Mesenteric fat pad (tissue), 1 donor: Measurements from ENCODE around the gene NOTCH2. TPM values are rescaled to one million over a fixed set of nuclear protein-coding genes. Genes with fewer than 3 reads are reported as not detected.
"Not testable (repeated sequence)": the region's sequence is repeated elsewhere in the genome, so short reads cannot be mapped to it uniquely, and the experiment has no call there.

Source experiments
- DNase-seq: peaks from one replicate; pipeline ENCODE4 v3.0.0-alpha.2; 2020; ENCODE audit warnings: low spot score
- total RNA-seq: library from RNA; stranded (reverse); fragmentation: NEBNext Ultra II Directional; extraction: Animal tissue kit (Norgen Biotek cat#: 25700); gene quantifications from one replicate; pipeline ENCODE4 v1.2.1, GENCODE V29; 2021
- donor health status: DM: yes; HTN: yes; CAD: no.

NOTCH2 gene
- total RNA-seq, 1 donor from 2014 or later: 142 TPM

GRCh38 chr1:120069920-120070214 is 405 bp upstream of the NOTCH2 start:
- DNase-seq: not testable (repeated sequence)

- not testable (repeated sequence) for DNase-seq
These were observed 787 bp downstream of the NOTCH2 start for GRCh38 chr1:120068683-120069066.

- DNase-seq: not testable (repeated sequence)
These were observed 21.3 kb downstream of the NOTCH2 start for GRCh38 chr1:120048208-120048607.

GRCh38 chr1:120041771-120042170 is 27.7 kb downstream of the NOTCH2 start:
- not testable (repeated sequence) for DNase-seq

GRCh38 chr1:120032253-120032652 is 37.2 kb downstream of the NOTCH2 start:
- DNase-seq: not testable (repeated sequence)

GRCh38 chr1:120023791-120024190 is 45.7 kb downstream of the NOTCH2 start:
- DNase-seq: not testable (repeated sequence)

GRCh38 chr1:120014978-120015377 is 54.5 kb downstream of the NOTCH2 start:
- not testable (repeated sequence) for DNase-seq

GRCh38 chr1:120008320-120008719 is 61.1 kb downstream of the NOTCH2 start:
- DNase-seq: not testable (repeated sequence)

GRCh38 chr1:120007850-120008249 is 61.6 kb downstream of the NOTCH2 start:
- not testable (repeated sequence) for DNase-seq

GRCh38 chr1:120001035-120001434 is 68.4 kb downstream of the NOTCH2 start:
- not testable (repeated sequence) for DNase-seq

- DNase-seq: not testable (repeated sequence)
These were observed 72.6 kb downstream of the NOTCH2 start for GRCh38 chr1:119996731-119997312.

- not testable (repeated sequence) for DNase-seq
These were observed 73.5 kb downstream of the NOTCH2 start for GRCh38 chr1:119995975-119996374.

GRCh38 chr1:119988306-119989062 is 81.0 kb downstream of the NOTCH2 start:
- no peak for DNase-seq

GRCh38 chr1:119987686-119988085 is 81.8 kb downstream of the NOTCH2 start:
- no peak for DNase-seq

- DNase-seq: no peak
These were observed 82.3 kb downstream of the NOTCH2 start for GRCh38 chr1:119987112-119987511.

GRCh38 chr1:119986007-119986497 is 83.4 kb downstream of the NOTCH2 start:
- DNase-seq: no peak

GRCh38 chr1:119984771-119985170 is 84.7 kb downstream of the NOTCH2 start:
- no peak for DNase-seq

- DNase-seq: no peak
These were observed 87.3 kb downstream of the NOTCH2 start for GRCh38 chr1:119981986-119982815.

- no peak for DNase-seq
These were observed 88.0 kb downstream of the NOTCH2 start for GRCh38 chr1:119981496-119981895.

- DNase-seq: no peak
These were observed 91.4 kb downstream of the NOTCH2 start for GRCh38 chr1:119978018-119978505.

GRCh38 chr1:119977113-119977736 is 92.2 kb downstream of the NOTCH2 start:
- not testable (repeated sequence) for DNase-seq
